Gastrocnemius medialis (tissue), 4 donors: Measurements from ENCODE around the gene MAPK4. TPM values are rescaled to one million over a fixed set of nuclear protein-coding genes. Genes with fewer than 3 reads are reported as not detected.

Experiments
- ATAC-seq, 2 donors: fragments of 150-250 bp; one replicate each; pipeline ENCODE4 v1.9.1; 2016
- DNase-seq, 2 donors: peaks; one replicate each; pipeline ENCODE4 v3.0.0-alpha.2; 2019
- H3K27ac ChIP-seq, 4 donors: fragments of 200-600 bp; sonication (generic); 1 replicate in 1 of 4; 2 replicates in 3 of 4; pipeline ENCODE4 v1.5.1; 2016 to 2018; ENCODE audit warnings: mild to moderate bottlenecking in 2 of 4, moderate library complexity in 1 of 4
- H3K27me3 ChIP-seq, 3 donors: fragments of 200-600 bp; sonication (generic) in 2 of 3; 1 replicate in 1 of 3; 2 replicates in 2 of 3; pipeline versions ENCODE4 v1.5.1 to v1.6.0; 2016 to 2019; ENCODE audit warnings: mild to moderate bottlenecking in 1 of 3, moderate library complexity in 1 of 3
- H3K36me3 ChIP-seq, 2 donors: fragments of 200-600 bp; sonication (generic) in 1 of 2; one replicate each; pipeline ENCODE4 v1.5.1; 2017 to 2018
- H3K4me1 ChIP-seq, 2 donors: fragments of 200-600 bp; sonication (generic) in 1 of 2; one replicate each; pipeline ENCODE4 v1.5.1; 2016 to 2017; ENCODE audit warnings: mild to moderate bottlenecking in 2 of 2
- H3K4me3 ChIP-seq, 4 donors: fragments of 200-600 bp; sonication (generic) in 3 of 4; 1 replicate in 1 of 4; 2 replicates in 3 of 4; pipeline ENCODE4 v1.5.1; 2016 to 2019; ENCODE audit warnings: mild to moderate bottlenecking in 2 of 4
- H3K9me3 ChIP-seq, 3 donors: fragments of 200-600 bp; sonication (generic) in 2 of 3; 1 replicate in 1 of 3; 2 replicates in 2 of 3; pipeline ENCODE4 v1.5.1; 2016 to 2019
- CTCF ChIP-seq, 5 experiments: fragments of 450-650 bp in 3 of 5; fragments of 200-600 bp in 2 of 5; sonication (generic) in 2 of 5; IDR thresholded peaks in 4 of 5; conservative IDR thresholded peaks in 1 of 5; 1 replicate in 4 of 5; 2 replicates in 1 of 5; pipeline ENCODE4 v1.5.1; 2016 to 2019; ENCODE audit warnings: antibody characterized with exemption in 5 of 5, mild to moderate bottlenecking in 3 of 5, moderate library complexity in 3 of 5
- POLR2A ChIP-seq, 2 donors: fragments of 450-650 bp; IDR thresholded peaks; one replicate each; pipeline ENCODE4 v1.6.1; 2017; ENCODE audit warnings: antibody characterized with exemption in 2 of 2, mild to moderate bottlenecking in 2 of 2, moderate library complexity in 2 of 2
- in situ Hi-C, 4 donors: fragments of 200-750 bp; cut with MboI; loops; one replicate each; pipeline versions ENCODE4 v1.15.0 to v1.8.0; 2017; ENCODE audit warnings: low sequenced_read_pairs in 4 of 4
- intact Hi-C: fragments of 100-400 bp; cut with DNase I; formaldehyde crosslinking; loops from one replicate; pipeline ENCODE4 v1.15.1; 2023; ENCODE audit warnings: low total_unique reads
- total RNA-seq, 4 donors: library from RNA; depleted of rRNA; stranded (reverse); fragments of >200 nt; gene quantifications; one replicate each; pipeline versions ENCODE4 v1.1.0 to v1.2.3, GENCODE V29; 2016

MAPK4 gene
- total RNA-seq, 4 donors from 2014 or later, result 0.68 to 2.4 (median 1.7) TPM

- Histone ChIP-seq H3K4me3 (no peak overlapping the region), H3K9me3 (peaks cover 0 to 4% (median 0%) of the 10 kb centered on the region in 3 donors), H3K27me3 (no peaks in the 10 kb centered on the region), H3K27ac (no peak overlapping the region), H3K36me3 (no peaks in the 10 kb centered on the region), H3K4me1 (peaks cover 42 to 59% of the 10 kb centered on the region in 2 donors)
- DNase-seq, result no peak
- intact Hi-C loops (loop anchor here (10.0 kb wide), 1 partner anchor 124 kb away; no protein-coding TSS in a partner anchor), in situ Hi-C loops (no loop called here)
- ATAC-seq, result no peak
- TF ChIP-seq POLR2A (IDR thresholded peaks at IDR 0.05) (no peak), CTCF (IDR thresholded peaks at IDR 0.05 in 4 of 5, conservative IDR thresholded peaks at IDR 0.05 in 1 of 5) (no peak)
These were observed 101.1 kb downstream of the MAPK4 start for GRCh38 chr18:50661013-50661412.

- no peak for TF ChIP-seq POLR2A (IDR thresholded peaks at IDR 0.05)
- TF ChIP-seq CTCF (IDR thresholded peaks at IDR 0.05 in 4 of 5, conservative IDR thresholded peaks at IDR 0.05 in 1 of 5), result peak in 1 of 5 experiments; percentile 36
- no peaks in the 10 kb centered on the region for H3K27me3 ChIP-seq
- no peak overlapping the region for H3K27ac ChIP-seq
- H3K36me3 ChIP-seq, result no peaks in the 10 kb centered on the region
- peaks cover 33 to 50% of the 10 kb centered on the region in 2 donors for H3K4me1 ChIP-seq
- DNase-seq (no peak), ATAC-seq (no peak)
- peaks cover 0 to 4% (median 0%) of the 10 kb centered on the region in 3 donors for H3K9me3 ChIP-seq
- H3K4me3 ChIP-seq, result no peak overlapping the region
- intact Hi-C loops (loop anchor here (10.0 kb wide), 1 partner anchor 123 kb away; no protein-coding TSS in a partner anchor), in situ Hi-C loops (no loop called here)
These were observed 102.3 kb downstream of the MAPK4 start for GRCh38 chr18:50662177-50662576.

- intact Hi-C loops, result loop anchor here (10.0 kb wide), 1 partner anchor 122 kb away; no protein-coding TSS in a partner anchor
- Histone ChIP-seq H3K4me3 (no peak overlapping the region), H3K27me3 (no peaks in the 10 kb centered on the region), H3K27ac (peak overlapping the region in 2 of 4 donors; percentile 1 to 52), H3K9me3 (peaks cover 0 to 4% (median 0%) of the 10 kb centered on the region in 3 donors), H3K4me1 (peaks cover 27 to 43% of the 10 kb centered on the region in 2 donors), H3K36me3 (no peaks in the 10 kb centered on the region)
- ATAC-seq, result peak; percentile 48 to 67
- in situ Hi-C loops, result no loop called here
- DNase-seq, result peak in 1 of 2 donors; percentile 33
- TF ChIP-seq CTCF (IDR thresholded peaks at IDR 0.05 in 4 of 5, conservative IDR thresholded peaks at IDR 0.05 in 1 of 5), result no peak
- TF ChIP-seq POLR2A (IDR thresholded peaks at IDR 0.05), result no peak
These were observed 103.0 kb downstream of the MAPK4 start for GRCh38 chr18:50662775-50663383.

GRCh38 chr18:50663626-50664441 lies 103.9 kb downstream of the MAPK4 start:
- Histone ChIP-seq H3K9me3 (peaks cover 0 to 4% (median 0%) of the 10 kb centered on the region in 3 donors), H3K27ac (peak overlapping the region in 1 of 4 donors; percentile 11), H3K36me3 (no peaks in the 10 kb centered on the region), H3K4me1 (peaks cover 22 to 37% of the 10 kb centered on the region in 2 donors), H3K27me3 (no peaks in the 10 kb centered on the region), H3K4me3 (no peak overlapping the region)
- peak; percentile 18 for DNase-seq
- peak in 1 of 2 donors; percentile 36 for ATAC-seq
- TF ChIP-seq CTCF (IDR thresholded peaks at IDR 0.05 in 4 of 5, conservative IDR thresholded peaks at IDR 0.05 in 1 of 5) (no peak), POLR2A (IDR thresholded peaks at IDR 0.05) (no peak)
- intact Hi-C loops (loop anchor here (10.0 kb wide), 1 partner anchor 121 kb away; no protein-coding TSS in a partner anchor), in situ Hi-C loops (no loop called here)
